Spleen (tissue), 7 donors: ENCODE results near the gene TBRG1.

Source experiments
- CTCF ChIP-seq, 11 experiments: fragments of 200-600 bp in 7 of 11; fragments of 450-650 bp in 4 of 11; sonication (generic) in 4 of 11; IDR thresholded peaks in 8 of 11; conservative IDR thresholded peaks in 3 of 11; 1 replicate in 7 of 11; 2 replicates in 4 of 11; pipeline versions ENCODE4 v1.4.0 to v1.8.0; 2016 to 2021; ENCODE audit warnings: antibody characterized with exemption in 11 of 11, inconsistent platforms in 4 of 11, mild to moderate bottlenecking in 1 of 11
- POLR2AphosphoS5 ChIP-seq, 3 donors: sonication (generic); formaldehyde crosslinking; IDR thresholded peaks; one replicate each; pipeline ENCODE4 v1.5.1; 2017; ENCODE audit warnings: antibody characterized with exemption in 3 of 3
- donor health status: DM: no; HTN: no; CAD: no; lungs with moderate emphysema.
- donor health status: DM: no; HTN: no; CAD: no.
- donor health status: DM: no; HTN: no; CAD: no.

DNA sequence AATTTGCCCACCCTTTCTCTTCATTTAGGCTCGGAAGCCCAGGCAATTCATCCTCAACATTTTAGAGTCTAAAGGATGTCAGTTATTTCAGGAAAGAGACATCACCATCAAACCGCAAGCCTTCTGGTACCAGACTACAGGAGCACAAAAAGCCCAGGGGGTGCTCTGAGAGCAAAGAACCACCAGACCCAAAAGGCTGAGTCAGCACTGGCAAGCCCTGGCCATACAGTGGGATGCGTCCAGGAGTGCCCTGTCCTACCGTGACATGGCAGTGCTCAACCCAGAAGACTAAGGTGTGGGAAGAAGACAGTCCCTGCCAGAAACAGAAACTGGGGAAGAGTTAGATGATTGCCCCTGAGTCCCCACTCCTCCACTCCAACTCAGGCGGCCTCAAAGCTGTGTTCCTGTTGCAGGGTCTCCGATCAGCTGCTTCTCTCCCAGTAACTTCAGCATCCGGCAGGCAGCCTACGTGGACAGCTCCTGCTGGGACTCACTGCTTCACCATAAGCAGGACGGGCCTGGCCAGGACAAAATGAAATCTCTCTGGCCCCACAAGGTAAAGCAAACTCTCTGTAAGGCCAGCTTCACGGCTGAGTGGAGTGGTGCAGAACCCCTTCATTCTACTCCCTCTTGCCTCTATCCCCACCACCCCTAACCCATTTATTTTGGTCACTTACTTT, 10.0 kb upstream of the TBRG1 start:
- no peak for TF ChIP-seq CTCF (IDR thresholded peaks at IDR 0.05 in 8 of 11, conservative IDR thresholded peaks at IDR 0.05 in 3 of 11)
- TF ChIP-seq POLR2AphosphoS5 (IDR thresholded peaks at IDR 0.05), result no peak
